IMR-90 (cell line): ENCODE data around the gene CDC5L. TPM values are rescaled to one million over a fixed set of nuclear protein-coding genes. Genes with fewer than 3 reads are reported as not detected.

Experiments
- ATAC-seq: fragments of 200-7000 bp; cut with Tn5 transposase; 2 replicates; pipeline ENCODE4 v1.9.1; 2020; ENCODE audit warnings: low read depth, mild to moderate bottlenecking, moderate library complexity
- BruUV-seq: library from RNA; stranded (reverse); fragments of 400-500 nt; replicated peaks from 2 replicates; lab custom pipeline; 2021; lab: Mats Ljungman, UMichigan
- CTCF ChIA-PET: fragments of 300-600 bp; formaldehyde crosslinking; extraction: SDS; loops from one replicate; lab custom pipeline; 2021; ENCODE audit warnings: antibody characterized with exemption; lab: Yijun Ruan, JAX
- POLR2A ChIA-PET: fragments of 300-600 bp; sonication (Branson Sonifier 250); formaldehyde crosslinking; loops from one replicate; lab custom pipeline; 2022; ENCODE audit warnings: antibody characterized with exemption; ENCODE audit not compliant: unreplicated experiment; lab: Charles Lee
- DNase-seq: peaks from one replicate; pipeline ENCODE4 v3.0.0; 2013
- H2AFZ ChIP-seq: replicated peaks from 2 replicates; pipeline ENCODE3; 2013; ENCODE audit warnings: low read length, mild to moderate bottlenecking; ENCODE audit not compliant: poor library complexity
- H2AK5ac ChIP-seq: 2 replicates; pipeline ENCODE4 v1.6.1; 2013; ENCODE audit warnings: low read depth, low read length, inconsistent platforms
- H2AK9ac ChIP-seq: replicated peaks from 2 replicates; pipeline ENCODE3; 2013; ENCODE audit warnings: mild to moderate bottlenecking, low read depth, low read length, moderate library complexity; ENCODE audit not compliant: poor library complexity
- H2BK120ac ChIP-seq: 2 replicates; pipeline ENCODE4 v1.6.1; 2013; ENCODE audit warnings: low read depth, low read length, inconsistent platforms
- H2BK15ac ChIP-seq: 3 replicates; pipeline ENCODE4 v1.6.1; 2013; ENCODE audit warnings: low read depth, low read length, inconsistent platforms
- H2BK20ac ChIP-seq: 2 replicates; pipeline ENCODE4 v1.6.1; 2013; ENCODE audit warnings: low read depth, mild to moderate bottlenecking, inconsistent platforms, low read length, moderate library complexity
- H2BK5ac ChIP-seq: 2 replicates; pipeline ENCODE4 v1.6.1; 2013; ENCODE audit warnings: mild to moderate bottlenecking, low read depth, low read length, inconsistent platforms; ENCODE audit not compliant: poor library complexity, severe bottlenecking
- H3K14ac ChIP-seq: replicated peaks from 2 replicates; pipeline ENCODE4 v1.6.1; 2013; ENCODE audit warnings: low read depth, low read length, inconsistent platforms
- H3K18ac ChIP-seq: 2 replicates; pipeline ENCODE4 v1.6.1; 2013; ENCODE audit warnings: low read depth, low read length, control low read depth
- H3K23ac ChIP-seq: 2 replicates; pipeline ENCODE4 v1.6.1; 2013; ENCODE audit warnings: low read depth, low read length, inconsistent platforms
- H3K27ac ChIP-seq: 2 replicates; pipeline ENCODE4 v1.5.1; 2013; ENCODE audit warnings: mild to moderate bottlenecking, control low read depth, low read length; ENCODE audit not compliant: insufficient read depth
- H3K27me3 ChIP-seq: 2 replicates; pipeline ENCODE4 v1.6.1; 2013; ENCODE audit warnings: low read length; ENCODE audit not compliant: control insufficient read depth, insufficient read depth
- H3K36me3 ChIP-seq: 2 replicates; pipeline ENCODE4 v1.6.1; 2013; ENCODE audit warnings: low read length, mixed read lengths; ENCODE audit not compliant: control insufficient read depth, insufficient read depth
- H3K4ac ChIP-seq: 2 replicates; pipeline ENCODE4 v1.6.1; 2013; ENCODE audit warnings: low read depth, low read length, inconsistent platforms
- H3K4me1 ChIP-seq: 2 replicates; pipeline ENCODE4 v1.6.1; 2013; ENCODE audit warnings: low read length, mixed read lengths; ENCODE audit not compliant: control insufficient read depth, insufficient read depth
- H3K4me2 ChIP-seq: 2 replicates; pipeline ENCODE4 v1.6.1; 2013; ENCODE audit warnings: low read depth, mild to moderate bottlenecking, control low read depth, low read length, moderate library complexity
- H3K4me3 ChIP-seq: 2 replicates; pipeline ENCODE4 v1.5.1; 2013; ENCODE audit warnings: low read depth, mild to moderate bottlenecking, control low read depth, low read length, moderate library complexity; ENCODE audit not compliant: insufficient read depth
- H3K56ac ChIP-seq: 2 replicates; pipeline ENCODE4 v1.6.1; 2013; ENCODE audit warnings: low read length, inconsistent platforms; ENCODE audit not compliant: insufficient read depth; ENCODE audit errors: extremely low read depth
- H3K79me1 ChIP-seq, 2 experiments: 2 replicates each; pipeline ENCODE4 v1.6.1; 2013; ENCODE audit warnings: low read length in 2 of 2, inconsistent platforms in 1 of 2, low read depth in 1 of 2
- H3K9ac ChIP-seq: 2 replicates; pipeline ENCODE4 v1.6.1; 2013; ENCODE audit warnings: low read depth, low read length, control low read depth
- H3K9me1 ChIP-seq: 2 replicates; pipeline ENCODE4 v1.6.1; 2013; ENCODE audit warnings: low read length, inconsistent platforms; ENCODE audit not compliant: insufficient read depth
- H3K9me3 ChIP-seq: 2 replicates; pipeline ENCODE4 v1.6.1; 2013; ENCODE audit warnings: low read length; ENCODE audit not compliant: control insufficient read depth, insufficient read depth
- H4K20me1 ChIP-seq: 2 replicates; pipeline ENCODE4 v1.6.1; 2013; ENCODE audit warnings: low read length, inconsistent platforms; ENCODE audit not compliant: insufficient read depth
- H4K5ac ChIP-seq: 2 replicates; pipeline ENCODE4 v1.6.1; 2013; ENCODE audit warnings: mild to moderate bottlenecking, low read depth, low read length, control low read depth
- H4K8ac ChIP-seq, 2 experiments: 2 replicates each; pipeline ENCODE4 v1.6.1; 2013; ENCODE audit warnings: low read depth in 2 of 2, low read length in 2 of 2, control low read depth in 1 of 2, inconsistent platforms in 1 of 2
- H4K91ac ChIP-seq: 2 replicates; pipeline ENCODE4 v1.6.1; 2013; ENCODE audit warnings: low read depth, low read length, inconsistent platforms; ENCODE audit not compliant: insufficient read depth
- MAFK ChIP-seq: IDR thresholded peaks from 2 replicates; pipeline ENCODE4 v1.6.1; 2012; ENCODE audit warnings: low read depth, low read length, improper control_type of control experiment
- MXI1 ChIP-seq: IDR thresholded peaks from 2 replicates; pipeline ENCODE4 v1.6.1; 2012; ENCODE audit warnings: low read depth, mild to moderate bottlenecking, low read length, moderate library complexity, borderline replicate concordance
- POLR2A ChIP-seq: IDR thresholded peaks from 2 replicates; pipeline ENCODE4 v1.6.1; 2012; ENCODE audit warnings: mild to moderate bottlenecking, low read depth, low read length
- RFX5 ChIP-seq: IDR thresholded peaks from 2 replicates; pipeline ENCODE4 v1.8.0; 2012; ENCODE audit warnings: low read depth, mild to moderate bottlenecking, low read length, moderate library complexity
- WGBS, 2 experiments: methylation state at CpG; one replicate each; pipeline versions ENCODE4 v1.1.5 to v1.1.7; 2013; ENCODE audit warnings: missing lambda C conversion rate in 2 of 2; ENCODE audit not compliant: insufficient read length in 1 of 2; ENCODE audit errors: extremely low coverage in 2 of 2; 5-methylcytosine and 5-hydroxymethylcytosine counted together
- dilution Hi-C: fragments of 300-500 bp; cut with HindIII; formaldehyde crosslinking; loops from one replicate; pipeline ENCODE4 v1.14.3; 2018; ENCODE audit warnings: low sequenced_read_pairs; ENCODE audit not compliant: unreplicated experiment
- in situ Hi-C: fragments of 300-500 bp; cut with MboI; formaldehyde crosslinking; loops from 3 replicates; pipeline ENCODE4 v1.14.3; 2019; ENCODE audit warnings: low sequenced_read_pairs, inconsistent platforms, mixed read lengths
- intact Hi-C: fragments of 100-400 bp; cut with micrococcal nuclease; formaldehyde crosslinking; loops from 2 replicates; pipeline ENCODE4 v1.10.0; 2022
- polyA plus RNA-seq, 3 experiments: library from polyadenylated mRNA; depleted of rRNA; stranded (reverse); fragments of >200 nt; gene quantifications; 2 replicates each; pipeline ENCODE4 v1.2.3, GENCODE V29; 2012; ENCODE audit warnings: low replicate concordance in 1 of 3
- total RNA-seq: library from RNA; depleted of rRNA; stranded (reverse); fragments of >200 nt; gene quantifications from 2 replicates; pipeline ENCODE4 v1.2.3, GENCODE V29; 2012

Gene CDC5L
- total and polyA plus RNA-seq, 2 of the 4 experiments (the other 2 are of a cell fraction) = 9.9 to 17.7 TPM

DNA sequence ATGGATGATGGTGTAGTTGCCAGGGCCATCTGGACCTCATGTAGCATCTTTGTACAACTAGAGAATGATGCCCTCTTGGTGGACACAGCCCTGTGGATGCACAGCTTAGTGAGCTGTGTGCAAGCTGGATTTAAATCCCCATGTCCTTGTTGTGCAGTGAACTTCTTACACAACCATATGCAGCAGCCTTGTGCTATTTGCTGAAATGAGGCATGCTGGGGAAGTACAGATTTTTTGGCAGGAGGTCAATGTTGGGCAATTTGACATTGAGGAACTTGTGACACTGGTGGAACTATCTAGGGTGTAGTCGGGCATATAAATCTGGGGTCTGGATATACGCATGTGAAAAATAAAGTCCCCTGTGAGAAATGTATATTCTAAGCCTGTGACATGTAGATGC, 5.8 kb upstream of the CDC5L start:
- Histone ChIP-seq H3K79me1 (peaks cover 0 to 1% of the 10 kb centered on the region in 2 experiments; a peak in 1 of 4 replicates), H2BK20ac (no peak overlapping the region), H3K9ac (no peak overlapping the region; the same call in 1 of the 2 replicates), H3K4me2 (no peak overlapping the region), H3K36me3 (no peaks in the 10 kb centered on the region), H3K18ac (no peak overlapping the region), H4K20me1 (no peaks in the 10 kb centered on the region), H3K4me1 (0 out of 2 replicates have a peak, but pooled peaks cover 1% of the 10 kb centered on the region), H3K56ac (no peak overlapping the region), H3K14ac (no peak overlapping the region), H3K27ac (no peak overlapping the region), H3K9me3 (no peaks in the 10 kb centered on the region), H2BK120ac (no peak overlapping the region), H2BK5ac (no peak overlapping the region), H2AK9ac (no peak overlapping the region), H4K8ac (no peak overlapping the region), H2AK5ac (no peak overlapping the region), H3K4me3 (no peak overlapping the region), H4K91ac (no peak overlapping the region), H3K23ac (no peak overlapping the region), H3K4ac (no peak overlapping the region), H3K9me1 (no peaks in the 10 kb centered on the region), H2BK15ac (no peak overlapping the region), H4K5ac (no peak overlapping the region), H3K27me3 (peaks cover 28% of the 10 kb centered on the region), H2AFZ (no peak overlapping the region)
- POLR2A ChIA-PET = no interaction called here
- CTCF ChIA-PET = no interaction called here
- no peak for DNase-seq
- ATAC-seq = no peak
- no CpG with 5 or more reads among the region's 2 CpGs for WGBS, 2 experiments
- dilution Hi-C loops (no loop called here), intact Hi-C loops (no loop called here), in situ Hi-C loops (no loop called here)
- TF ChIP-seq MAFK = no peak
- no peak for TF ChIP-seq MXI1
- no peak for TF ChIP-seq RFX5
- TF ChIP-seq POLR2A = no peak
- BruUV-seq = no TSS peak
